H1 (cell line): ENCODE measurements around the gene ANKRD2. TPM values are rescaled to one million over a fixed set of nuclear protein-coding genes. Genes with fewer than 3 reads are reported as not detected.
A peak's percentile ranks its signal among the peaks of the same experiment; 100 is the strongest.

Experiments used
- CTCF ChIA-PET: fragments of 300-600 bp; sonication (Branson Sonifier 250); formaldehyde crosslinking; loops from one replicate; lab custom pipeline; 2021; ENCODE audit not compliant: partially characterized antibody; lab: Charles Lee
- POLR2A ChIA-PET: fragments of 300-600 bp; sonication (Branson Sonifier 250); formaldehyde crosslinking; loops from one replicate; lab custom pipeline; 2021; ENCODE audit warnings: inconsistent platforms; ENCODE audit not compliant: partially characterized antibody; lab: Charles Lee
- DNase-seq, 2 experiments: peaks; one replicate each; pipeline versions ENCODE4 v3.0.0 to v3.0.0-alpha.2; 2010 to 2022; ENCODE audit warnings: low spot score in 2 of 2, low read depth in 1 of 2, mixed read lengths in 1 of 2
- FAIRE-seq: peaks from 2 replicates; lab custom pipeline; 2011; peaks lifted over from hg19 to GRCh38; lab: Jason Lieb, UNC
- H2AFZ ChIP-seq: 2 replicates; pipeline ENCODE4 v1.8.1; 2012; ENCODE audit warnings: low read length, inconsistent platforms
- H2AK5ac ChIP-seq: 2 replicates; pipeline ENCODE4 v1.6.1; 2013; ENCODE audit warnings: low read depth, low read length
- H2BK120ac ChIP-seq: replicated peaks from 2 replicates; pipeline ENCODE3; 2013; ENCODE audit warnings: low read depth, low read length, inconsistent platforms
- H2BK12ac ChIP-seq: 2 replicates; pipeline ENCODE4 v1.6.1; 2013; ENCODE audit warnings: low read depth, low read length
- H2BK15ac ChIP-seq: 2 replicates; pipeline ENCODE4 v1.6.1; 2013; ENCODE audit warnings: low read length
- H2BK20ac ChIP-seq: 2 replicates; pipeline ENCODE4 v1.6.1; 2013; ENCODE audit warnings: low read length
- H2BK5ac ChIP-seq: 2 replicates; pipeline ENCODE4 v1.6.1; 2013; ENCODE audit warnings: low read depth, low read length
- H3K14ac ChIP-seq: 2 replicates; pipeline ENCODE4 v1.6.1; 2013; ENCODE audit warnings: inconsistent platforms; ENCODE audit not compliant: insufficient read length
- H3K18ac ChIP-seq: 2 replicates; pipeline ENCODE4 v1.6.1; 2013; ENCODE audit warnings: low read length; ENCODE audit errors: extremely low read depth
- H3K23ac ChIP-seq: 2 replicates; pipeline ENCODE4 v1.6.1; 2013; ENCODE audit warnings: inconsistent platforms; ENCODE audit not compliant: insufficient read length
- H3K23me2 ChIP-seq: 2 replicates; pipeline ENCODE4 v1.6.1; 2013; ENCODE audit warnings: low read depth, low read length
- H3K27ac ChIP-seq: 2 replicates; pipeline ENCODE4 v1.6.1; 2011; ENCODE audit warnings: low read depth, low read length, inconsistent platforms
- H3K27me3 ChIP-seq, 4 experiments: replicated peaks in 1 of 4; 1 replicate in 1 of 4; 2 replicates in 3 of 4; pipeline versions ENCODE4 v1.6.1 to v1.8.1; 2011 to 2013; ENCODE audit warnings: low read length in 3 of 4, mild to moderate bottlenecking in 3 of 4, inconsistent platforms in 2 of 4, mixed read lengths in 2 of 4, moderate library complexity in 1 of 4; ENCODE audit not compliant: control insufficient read depth in 3 of 4, insufficient read depth in 3 of 4; ENCODE audit errors: extremely low read depth in 1 of 4
- H3K36me3 ChIP-seq, 4 experiments: 2 replicates each; pipeline versions ENCODE4 v1.6.1 to v1.8.1; 2011 to 2013; ENCODE audit warnings: mild to moderate bottlenecking in 4 of 4, low read length in 3 of 4, moderate library complexity in 2 of 4, control low read depth in 1 of 4, inconsistent platforms in 1 of 4; ENCODE audit not compliant: insufficient read depth in 4 of 4, control insufficient read depth in 2 of 4
- H3K4ac ChIP-seq: replicated peaks from 2 replicates; pipeline ENCODE3; 2013; ENCODE audit warnings: low read length, low read depth, mixed read lengths, inconsistent platforms; ENCODE audit not compliant: insufficient read length
- H3K4me1 ChIP-seq, 4 experiments: replicated peaks in 1 of 4; 1 replicate in 1 of 4; 2 replicates in 3 of 4; pipeline versions ENCODE4 v1.6.1 to v1.8.1; 2011 to 2013; ENCODE audit warnings: low read length in 3 of 4, inconsistent platforms in 2 of 4, mixed read lengths in 1 of 4; ENCODE audit not compliant: insufficient read depth in 4 of 4, control insufficient read depth in 3 of 4
- H3K4me2 ChIP-seq, 2 experiments: 2 replicates each; pipeline versions ENCODE4 v1.6.1 to v1.8.1; 2011 to 2013; ENCODE audit warnings: low read depth in 2 of 2, low read length in 2 of 2, control low read depth in 1 of 2, inconsistent platforms in 1 of 2, mild to moderate bottlenecking in 1 of 2; ENCODE audit not compliant: insufficient read depth in 1 of 2
- H3K4me3 ChIP-seq, 4 experiments: fragments of 200-600, 300-600 bp in 1 of 4; sonication (generic), shearing (Covaris generic), sonication (Bioruptor Twin) in 1 of 4; 2 replicates each; pipeline versions ENCODE4 v1.5.1 to v1.8.1; 2011 to 2016; ENCODE audit warnings: low read length in 4 of 4, low read depth in 3 of 4, control low read depth in 2 of 4, inconsistent platforms in 2 of 4, mild to moderate bottlenecking in 2 of 4, mixed read lengths in 1 of 4, moderate library complexity in 1 of 4; ENCODE audit not compliant: insufficient read depth in 2 of 4; ENCODE audit errors: extremely low read depth in 1 of 4
- H3K56ac ChIP-seq: replicated peaks from 2 replicates; pipeline ENCODE3; 2013; ENCODE audit warnings: low read depth, mild to moderate bottlenecking, mixed read lengths, low read length, inconsistent platforms; ENCODE audit not compliant: insufficient read length
- H3K79me1 ChIP-seq: 2 replicates; pipeline ENCODE4 v1.6.1; 2013; ENCODE audit warnings: low read depth, low read length, control low read depth
- H3K79me2 ChIP-seq, 2 experiments: 2 replicates each; pipeline versions ENCODE4 v1.6.1 to v1.8.1; 2012 to 2013; ENCODE audit warnings: low read length in 2 of 2, mild to moderate bottlenecking in 2 of 2, inconsistent platforms in 1 of 2; ENCODE audit not compliant: insufficient read depth in 2 of 2, control insufficient read depth in 1 of 2
- H3K9ac ChIP-seq, 4 experiments: replicated peaks in 1 of 4; 1 replicate in 1 of 4; 2 replicates in 3 of 4; pipeline versions ENCODE4 v1.6.1 to v1.8.1; 2011 to 2013; ENCODE audit warnings: low read depth in 3 of 4, low read length in 3 of 4, control low read depth in 2 of 4, mild to moderate bottlenecking in 2 of 4, moderate library complexity in 2 of 4, inconsistent platforms in 1 of 4; ENCODE audit errors: extremely low read depth in 1 of 4
- H3K9me3 ChIP-seq, 2 experiments: 2 replicates each; pipeline versions ENCODE4 v1.6.1 to v1.8.1; 2012 to 2013; ENCODE audit warnings: mild to moderate bottlenecking in 2 of 2, moderate library complexity in 2 of 2, control low read depth in 1 of 2, inconsistent platforms in 1 of 2, low read depth in 1 of 2, low read length in 1 of 2, mixed read lengths in 1 of 2; ENCODE audit not compliant: insufficient read depth in 2 of 2
- H4K20me1 ChIP-seq, 2 experiments: replicated peaks in 1 of 2; 2 replicates each; pipeline versions ENCODE3 to v1.8.1; 2011 to 2013; ENCODE audit warnings: inconsistent platforms in 2 of 2, low read length in 2 of 2, mild to moderate bottlenecking in 1 of 2; ENCODE audit not compliant: insufficient read depth in 2 of 2, control insufficient read depth in 1 of 2
- H4K5ac ChIP-seq: 2 replicates; pipeline ENCODE4 v1.6.1; 2013; ENCODE audit warnings: low read length, low read depth, mixed read lengths, inconsistent platforms; ENCODE audit not compliant: insufficient read length
- H4K8ac ChIP-seq: 2 replicates; pipeline ENCODE4 v1.8.0; 2013; ENCODE audit warnings: mild to moderate bottlenecking, moderate library complexity, low read length, inconsistent platforms; ENCODE audit not compliant: insufficient read depth; ENCODE audit errors: extremely low read depth
- H4K91ac ChIP-seq: replicated peaks from 2 replicates; pipeline ENCODE3; 2013; ENCODE audit warnings: low read length, mixed read lengths, inconsistent platforms; ENCODE audit not compliant: insufficient read length
- EP300 ChIP-seq, 2 experiments: IDR thresholded peaks; 1 replicate in 1 of 2; 2 replicates in 1 of 2; pipeline ENCODE4 v1.6.1; 2011 to 2012; ENCODE audit warnings: low read depth in 2 of 2, low read length in 2 of 2, mild to moderate bottlenecking in 2 of 2, borderline replicate concordance in 1 of 2, inconsistent platforms in 1 of 2, moderate library complexity in 1 of 2
- NANOG ChIP-seq: IDR thresholded peaks from 2 replicates; pipeline ENCODE4 v1.6.1; 2011; ENCODE audit warnings: low read length, low read depth, mild to moderate bottlenecking, inconsistent platforms; ENCODE audit not compliant: insufficient read depth, poor library complexity, severe bottlenecking
- POLR2AphosphoS5 ChIP-seq: IDR thresholded peaks from 2 replicates; pipeline ENCODE4 v1.6.1; 2011; ENCODE audit warnings: low read depth, low read length
- RBBP5 ChIP-seq: IDR thresholded peaks from 2 replicates; pipeline ENCODE4 v1.7.1; 2012; ENCODE audit warnings: low read depth, mild to moderate bottlenecking, inconsistent platforms, low read length, moderate library complexity, borderline replicate concordance
- RFX5 ChIP-seq: IDR thresholded peaks from 2 replicates; pipeline ENCODE4 v1.6.1; 2011; ENCODE audit warnings: low read depth, low read length, improper control_type of control experiment, borderline replicate concordance
- RNF2 ChIP-seq: fragments of 200-900, 300-1000 bp; sonication (generic); IDR thresholded peaks from 2 replicates; pipeline ENCODE4 v1.7.1; 2016; ENCODE audit warnings: borderline replicate concordance, low read depth, mild to moderate bottlenecking, antibody characterized with exemption, low read length; ENCODE audit not compliant: poor library complexity, severe bottlenecking; ENCODE audit errors: missing control alignments
- SIN3A ChIP-seq, 2 experiments: IDR thresholded peaks in 1 of 2; conservative IDR thresholded peaks in 1 of 2; 2 replicates each; pipeline ENCODE4 v1.6.1; 2011 to 2012; ENCODE audit warnings: low read length in 2 of 2, improper control_type of control experiment in 1 of 2, low read depth in 1 of 2, mild to moderate bottlenecking in 1 of 2
- SP1 ChIP-seq: IDR thresholded peaks from 2 replicates; pipeline ENCODE4 v1.6.1; 2011; ENCODE audit warnings: low read depth, low read length
- SP4 ChIP-seq: IDR thresholded peaks from 2 replicates; pipeline ENCODE4 v1.6.1; 2012; ENCODE audit warnings: low read length, inconsistent platforms
- WGBS, 2 experiments: shearing (Covaris generic) in 1 of 2; methylation state at CpG; one replicate each; pipeline versions ENCODE4 v1.1.6 to v1.1.7; 2013 to 2015; ENCODE audit warnings: low lambda C conversion rate in 2 of 2, mixed read lengths in 2 of 2, inconsistent platforms in 1 of 2, low coverage in 1 of 2, missing lambda C conversion rate in 1 of 2; ENCODE audit not compliant: insufficient replicate concordance in 2 of 2, insufficient coverage in 1 of 2, insufficient read length in 1 of 2; ENCODE audit errors: extremely low coverage in 1 of 2, missing lambda C conversion rate in 1 of 2; 5-methylcytosine and 5-hydroxymethylcytosine counted together
- polyA plus RNA-seq, 7 experiments: library from polyadenylated mRNA; depleted of rRNA in 3 of 7; stranded (reverse) in 5 of 7; unstranded in 2 of 7; fragments of >200 nt in 5 of 7; fragments of 200-250 nt in 2 of 7; gene quantifications; 1 replicate in 5 of 7; 2 replicates in 1 of 7; 4 replicates in 1 of 7; pipeline versions ENCODE4 v1.2.1 to v1.2.3, GENCODE V29; 2011 to 2013; ENCODE audit warnings: missing spikeins in 2 of 7, mixed read lengths in 2 of 7
- total RNA-seq: library from RNA; stranded (reverse); fragmentation: NEBNext Ultra II Directional; extraction: Animal tissue kit (Norgen Biotek cat#: 25700); gene quantifications from 2 replicates; pipeline ENCODE4 v1.2.1, GENCODE V29; 2021
- TF ChIP-seq, protein P1 (sequence below): IDR thresholded peaks from 2 replicates; pipeline ENCODE4 v1.6.1; 2012; ENCODE audit warnings: inconsistent platforms

ANKRD2 gene
- total and polyA plus RNA-seq, 2 of the 8 experiments (the other 6 are each of a cell fraction or from before 2014, with no cell fraction given): not detected

DNA sequence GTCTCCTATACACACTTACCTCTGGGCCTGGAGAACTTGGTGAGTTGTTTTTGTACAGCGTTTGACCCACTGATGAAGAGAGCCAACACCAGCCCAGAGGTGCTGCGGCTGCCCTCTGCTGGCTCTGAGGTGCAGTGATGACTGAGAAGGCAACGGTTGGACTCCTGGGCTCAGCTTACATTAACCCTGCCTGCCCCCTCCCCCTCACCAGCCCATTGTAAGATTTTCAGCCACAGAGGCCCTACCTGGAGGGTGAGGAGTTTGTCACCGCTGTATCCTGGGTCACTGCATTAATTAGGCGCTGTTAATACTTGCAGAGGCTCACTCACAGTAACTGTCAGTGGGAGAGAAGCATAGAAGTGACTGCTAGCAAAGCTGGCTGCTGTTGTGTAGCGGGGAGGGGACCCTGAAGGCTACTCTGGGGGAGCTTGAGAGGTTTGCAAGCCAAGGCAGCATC lies 19.0 kb upstream of the ANKRD2 start:
- peaks cover 0 to 5% of the 10 kb centered on the region in 2 experiments; a peak in 1 of 4 replicates for H3K79me2 ChIP-seq
- no peaks in the 10 kb centered on the region for H3K36me3 ChIP-seq
- H3K4me1 ChIP-seq: peaks cover 15 to 29% (median 22%) of the 10 kb centered on the region in 4 experiments
- H2BK12ac ChIP-seq: 0 out of 2 replicates have a peak overlapping the region, but pooled peaks have one; percentile 13
- H2BK15ac ChIP-seq: 0 out of 2 replicates have a peak overlapping the region, but pooled peaks have one; percentile 5
- DNase-seq (peak in 1 of 2 experiments; percentile 81), FAIRE-seq (peak; percentile 91)
- no peak overlapping the region for H4K8ac ChIP-seq
- H4K91ac ChIP-seq: no peak overlapping the region
- H4K20me1 ChIP-seq: no peaks in the 10 kb centered on the region
- WGBS, 2 experiments: 8% methylated on average over 6 of the region's 6 CpGs; no CpG with 5 or more reads in 1 of the 2 experiments
- H2BK20ac ChIP-seq: 0 out of 2 replicates have a peak overlapping the region, but pooled peaks have one; percentile 1
- H3K79me1 ChIP-seq: no peaks in the 10 kb centered on the region
- no peaks in the 10 kb centered on the region for H3K23me2 ChIP-seq
- POLR2A ChIA-PET: interaction anchor here (0.7 to 2.9 kb wide), 6 partner anchors 11 to 99 kb away, joined by 3 to 12 read pairs (median 4); partner anchors contain the start of gene UBTD1
- no peak overlapping the region for H2AFZ ChIP-seq
- H3K56ac ChIP-seq: no peak overlapping the region
- H3K4me3 ChIP-seq: peak overlapping the region in 3 of 4 experiments; percentile 30 to 32 (median 31); a peak in 6 of 8 replicates
- no peak overlapping the region for H2BK120ac ChIP-seq
- 0 out of 4 replicates have a peak, but pooled peaks cover 0 to 3% of the 10 kb centered on the region in 2 experiments for H3K9me3 ChIP-seq
- no peak overlapping the region; the same call in 1 of the 2 replicates for H3K27ac ChIP-seq
- H3K4me2 ChIP-seq: peak overlapping the region; percentile 20 to 52; a peak in 3 of 4 replicates
- no peak overlapping the region for H3K14ac ChIP-seq
- no peak overlapping the region for H3K4ac ChIP-seq
- CTCF ChIA-PET: interaction anchor here (0.6 to 15.4 kb wide), 25 partner anchors 9 to 183 kb away, joined by 3 to 388 read pairs (median 5); partner anchors contain the start of genes ANKRD2, UBTD1 and ZFYVE27
- H2AK5ac ChIP-seq: no peak overlapping the region
- peak overlapping the region; percentile 45 for H4K5ac ChIP-seq
- H2BK5ac ChIP-seq: no peak overlapping the region
- no peak overlapping the region for H3K23ac ChIP-seq
- H3K18ac ChIP-seq: peak overlapping the region; percentile 82; the same call in 1 of the 2 replicates
- H3K27me3 ChIP-seq: no peaks in the 10 kb centered on the region
- no peak overlapping the region for H3K9ac ChIP-seq
- TF ChIP-seq RNF2: no peak
- peak; percentile 32; the same call in 1 of the 2 replicates for TF ChIP-seq SP4
- peak; percentile 70 for TF ChIP-seq SP1
- TF ChIP-seq NANOG: peak; percentile 64
- TF ChIP-seq, protein P1, sequence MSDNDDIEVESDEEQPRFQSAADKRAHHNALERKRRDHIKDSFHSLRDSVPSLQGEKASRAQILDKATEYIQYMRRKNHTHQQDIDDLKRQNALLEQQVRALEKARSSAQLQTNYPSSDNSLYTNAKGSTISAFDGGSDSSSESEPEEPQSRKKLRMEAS: 0 out of 2 replicates have a peak, but pooled peaks have one; percentile 1
- no peak; the same call in 1 of the 2 replicates for TF ChIP-seq POLR2AphosphoS5
- TF ChIP-seq EP300 (IDR thresholded peaks at IDR 0.05; ENCODE audit: borderline replicate concordance in 1 of 2, low read depth in 2 of 2, low read length in 2 of 2): no peak
- peak; percentile 91 for TF ChIP-seq RBBP5
- peak in 1 of 2 experiments; percentile 51; a peak in 1 of 4 replicates for TF ChIP-seq SIN3A (conservative IDR thresholded peaks at IDR 0.05 in 1 of 2, IDR thresholded peaks at IDR 0.05 in 1 of 2; ENCODE audit: low read depth in 1 of 2, low read length in 2 of 2)
- TF ChIP-seq RFX5: no peak
